Type B pancreatic cell (in vitro differentiated cells): ENCODE measurements around the gene LTK. TPM values are rescaled to one million over a fixed set of nuclear protein-coding genes. Genes with fewer than 3 reads are reported as not detected.

Experiments
- DNase-seq: peaks from one replicate; pipeline ENCODE4 v3.0.0; 2021; ENCODE audit warnings: mixed read lengths; ENCODE audit not compliant: unreplicated experiment; ENCODE audit errors: extremely low spot score
- H3K27ac Mint-ChIP-seq: 2 replicates; pipeline ENCODE4 v1.8.0; 2021; ENCODE audit warnings: mild to moderate bottlenecking, mixed read lengths
- H3K27me3 Mint-ChIP-seq: 2 replicates; pipeline ENCODE4 v1.8.0; 2021; ENCODE audit warnings: mixed read lengths
- H3K36me3 Mint-ChIP-seq: 2 replicates; pipeline ENCODE4 v1.8.0; 2021; ENCODE audit warnings: mixed read lengths
- H3K4me1 Mint-ChIP-seq: one replicate; pipeline ENCODE4 v1.8.0; 2021; ENCODE audit warnings: mixed read lengths; ENCODE audit not compliant: unreplicated experiment
- H3K4me3 Mint-ChIP-seq: 2 replicates; pipeline ENCODE4 v1.8.0; 2021; ENCODE audit warnings: mild to moderate bottlenecking, mixed read lengths
- H3K9me3 Mint-ChIP-seq: 2 replicates; pipeline ENCODE4 v1.8.0; 2021; ENCODE audit warnings: mixed read lengths
- CTCF ChIP-seq: fragments of 200-600 bp; sonication (generic); conservative IDR thresholded peaks from 2 replicates; pipeline ENCODE4 v1.5.0; 2021; ENCODE audit warnings: antibody characterized with exemption, mild to moderate bottlenecking
- total RNA-seq: library from RNA; stranded (reverse); gene quantifications from 2 replicates; pipeline ENCODE4 v1.2.1, GENCODE V29; 2021; ENCODE audit warnings: low replicate concordance

Gene LTK
- total RNA-seq, 1 donor from 2014 or later: 0.51 TPM

DNA sequence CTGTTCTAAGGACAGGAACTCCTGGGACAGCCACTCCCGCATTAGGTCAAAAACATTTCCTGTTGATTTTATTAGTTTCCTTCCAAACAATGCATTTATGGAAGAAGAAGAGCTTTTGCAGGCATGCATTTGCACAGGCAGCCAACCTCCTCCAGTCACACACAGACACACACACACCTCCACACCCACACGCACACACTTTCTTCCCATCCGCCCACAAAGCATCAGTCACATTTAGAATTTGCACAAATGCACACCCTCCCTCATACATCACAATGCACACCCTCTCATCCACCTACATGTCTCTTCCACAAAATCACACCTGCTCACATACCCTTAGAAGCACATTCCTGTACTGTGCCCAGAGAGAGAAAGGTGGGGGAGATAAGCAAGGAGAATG is 41.3 kb upstream of the LTK start:
- Mint-ChIP-seq H3K36me3 (no peaks in the 10 kb centered on the region), H3K27ac (peak overlapping the region; percentile 5), H3K27me3 (peaks cover 6% of the 10 kb centered on the region), H3K4me3 (no peak overlapping the region), H3K9me3 (no peaks in the 10 kb centered on the region), H3K4me1 (peaks cover 13% of the 10 kb centered on the region)
- no peak for TF ChIP-seq CTCF
- DNase-seq: no peak

DNA sequence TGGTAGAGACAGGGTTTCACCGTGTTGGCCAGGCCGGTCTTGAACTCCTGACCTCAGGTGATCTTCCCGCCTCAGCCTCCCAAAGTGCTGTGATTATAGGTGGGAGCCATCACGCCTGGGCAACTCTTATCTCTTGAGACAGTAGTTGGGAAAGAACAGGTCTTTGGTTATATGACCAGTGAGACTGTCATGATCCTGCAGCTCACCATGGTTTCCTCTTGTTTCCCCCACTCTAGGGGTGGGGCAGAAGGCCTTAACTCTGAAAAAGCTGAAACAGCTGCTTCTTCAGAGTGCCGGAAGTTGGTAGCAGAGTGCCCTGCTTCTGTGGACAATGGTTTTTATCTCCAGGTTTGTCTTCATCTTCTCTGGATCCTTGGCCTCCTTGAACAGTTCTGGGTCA is 40.7 kb upstream of the LTK start:
- Mint-ChIP-seq H3K27me3 (peaks cover 6% of the 10 kb centered on the region), H3K4me3 (no peak overlapping the region), H3K4me1 (peaks cover 10% of the 10 kb centered on the region), H3K27ac (no peak overlapping the region), H3K9me3 (no peaks in the 10 kb centered on the region), H3K36me3 (no peaks in the 10 kb centered on the region)
- TF ChIP-seq CTCF: no peak
- no peak for DNase-seq

GRCh38 chr15:41553731-41554130 is 40.1 kb upstream of the LTK start:
- Mint-ChIP-seq H3K9me3 (no peaks in the 10 kb centered on the region), H3K4me3 (no peak overlapping the region), H3K36me3 (no peaks in the 10 kb centered on the region), H3K27ac (no peak overlapping the region), H3K4me1 (peaks cover 10% of the 10 kb centered on the region), H3K27me3 (peaks cover 6% of the 10 kb centered on the region)
- TF ChIP-seq CTCF: no peak
- no peak for DNase-seq

DNA sequence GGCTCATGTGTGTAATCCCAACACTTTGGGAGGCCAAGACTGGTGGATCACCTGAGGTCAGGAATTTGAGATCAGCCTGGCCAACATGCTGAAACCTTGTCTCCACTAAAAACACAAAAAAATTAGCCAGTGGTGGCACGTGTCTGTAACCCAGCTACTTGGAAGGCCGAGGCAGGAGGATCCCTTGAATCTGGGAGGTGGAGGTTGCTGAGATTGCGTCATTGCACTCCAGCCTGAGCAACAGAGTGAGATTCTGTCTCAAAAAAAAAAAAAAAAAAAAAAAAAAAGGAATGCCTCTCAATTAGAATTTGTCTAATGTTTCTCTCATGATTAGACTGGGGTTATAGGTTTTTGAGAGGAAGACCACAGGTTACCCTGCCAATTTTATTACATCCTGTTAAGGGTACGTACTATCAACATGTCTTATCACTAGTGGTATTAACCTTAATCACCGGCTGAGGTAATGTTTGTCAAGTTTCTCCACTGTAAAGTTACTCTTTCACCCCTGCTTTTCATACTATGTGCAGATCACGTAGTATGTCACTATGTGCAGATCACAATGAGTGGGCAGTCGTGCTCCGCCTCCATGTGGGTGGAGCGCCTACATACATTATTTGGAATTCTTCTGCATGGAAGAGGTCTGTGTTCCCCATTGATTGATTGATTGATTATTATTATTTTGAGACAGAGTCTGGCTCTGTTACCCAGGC is 36.6 kb upstream of the LTK start:
- H3K4me3 Mint-ChIP-seq: no peak overlapping the region
- H3K27ac Mint-ChIP-seq: no peak overlapping the region
- no peak for TF ChIP-seq CTCF
- H3K9me3 Mint-ChIP-seq: no peaks in the 10 kb centered on the region
- DNase-seq: no peak
- no peaks in the 10 kb centered on the region for H3K27me3 Mint-ChIP-seq
- no peaks in the 10 kb centered on the region for H3K36me3 Mint-ChIP-seq
- no peaks in the 10 kb centered on the region for H3K4me1 Mint-ChIP-seq

DNA sequence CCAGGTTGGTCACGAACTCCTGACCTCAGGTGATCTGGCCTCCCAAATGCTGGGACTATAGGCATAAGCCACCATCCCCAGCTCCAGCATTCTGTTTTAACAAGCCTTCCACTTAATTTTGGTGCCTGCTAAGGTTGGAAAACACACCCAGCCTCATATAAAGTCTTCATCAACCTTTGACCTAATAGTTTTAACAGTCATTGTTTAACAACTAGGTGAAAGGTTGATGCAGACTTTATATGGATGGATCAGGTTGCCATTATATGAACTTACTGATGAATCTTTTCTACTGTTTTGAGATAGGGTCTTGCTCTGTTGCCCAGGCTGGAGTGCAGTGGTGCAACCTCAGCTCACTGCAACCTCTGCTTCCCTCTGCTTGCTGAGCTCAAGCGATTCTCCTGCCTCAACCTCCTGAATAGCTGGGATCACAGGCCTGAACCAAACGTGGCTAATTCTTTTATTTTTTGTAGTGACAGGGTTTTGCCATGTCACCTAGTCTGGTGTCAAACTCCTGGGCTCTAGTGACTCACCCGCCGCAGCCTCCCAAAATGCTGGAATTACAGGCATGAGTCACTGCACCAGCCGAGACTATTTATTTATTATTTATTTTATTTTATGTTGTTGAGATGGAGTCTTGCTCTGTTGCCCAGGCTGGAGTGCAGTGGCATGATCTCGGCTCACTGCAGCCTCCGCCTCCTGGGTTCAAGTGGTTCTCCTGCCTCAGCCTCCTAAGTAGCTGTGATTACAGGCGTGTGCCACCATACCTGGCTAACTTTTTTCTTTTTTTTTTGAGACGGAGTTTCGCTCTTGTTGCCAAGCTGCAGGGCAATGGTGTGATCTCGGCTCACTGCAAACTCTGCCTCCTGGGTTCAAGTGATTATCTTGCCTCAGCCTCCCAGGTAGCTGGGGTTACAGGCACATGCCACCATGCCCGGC is 33.5 kb upstream of the LTK start:
- Mint-ChIP-seq H3K36me3 (no peaks in the 10 kb centered on the region), H3K27me3 (no peaks in the 10 kb centered on the region), H3K4me3 (no peak overlapping the region), H3K27ac (no peak overlapping the region), H3K9me3 (no peaks in the 10 kb centered on the region), H3K4me1 (peaks cover 10% of the 10 kb centered on the region)
- TF ChIP-seq CTCF: no peak
- DNase-seq: no peak
